PC-3 (cell line): ENCODE measurements around the gene TMEM242. TPM values are rescaled to one million over a fixed set of nuclear protein-coding genes. Genes with fewer than 3 reads are reported as not detected.

Experiments used
- ATAC-seq: fragments of 200-7000 bp; cut with Tn5 transposase; 2 replicates; pipeline ENCODE4 v1.9.1; 2020; ENCODE audit warnings: mild to moderate bottlenecking, moderate library complexity
- BruUV-seq: library from RNA; stranded (reverse); fragments of 400-500 nt; replicated peaks from 2 replicates; lab custom pipeline; 2021; lab: Mats Ljungman, UMichigan
- CTCF ChIA-PET: fragments of 300-600 bp; sonication (Branson Sonifier 250); formaldehyde crosslinking; loops from one replicate; lab custom pipeline; 2022; ENCODE audit warnings: antibody characterized with exemption; lab: Charles Lee
- POLR2A ChIA-PET: fragments of 300-600 bp; sonication (Branson Sonifier 250); formaldehyde crosslinking; loops from one replicate; lab custom pipeline; 2022; ENCODE audit warnings: antibody characterized with exemption; ENCODE audit not compliant: unreplicated experiment; lab: Charles Lee
- DNase-seq: peaks from one replicate; pipeline ENCODE4 v3.0.0-alpha.2; 2015
- H2AFZ ChIP-seq: fragments of 300-600 bp; sonication (generic); 2 replicates; pipeline ENCODE4 v1.6.0; 2016; ENCODE audit warnings: antibody characterized with exemption, low read length
- H3F3A ChIP-seq: fragments of 300-600 bp; sonication (generic); one replicate; pipeline ENCODE4 v1.6.0; 2017; ENCODE audit warnings: antibody characterized with exemption, low read length, control low read depth, mild to moderate bottlenecking; ENCODE audit not compliant: unreplicated experiment
- H3K27ac ChIP-seq: fragments of 300-600 bp; sonication (generic); 2 replicates; pipeline ENCODE4 v1.5.1; 2016; ENCODE audit warnings: mild to moderate bottlenecking, low read length
- H3K27me3 ChIP-seq: fragments of 300-600 bp; sonication (generic); 2 replicates; pipeline ENCODE4 v1.6.1; 2016; ENCODE audit warnings: low read length, mixed read lengths
- H3K36me3 ChIP-seq: fragments of 300-600 bp; sonication (generic); 2 replicates; pipeline ENCODE4 v1.6.1; 2016; ENCODE audit warnings: low read depth, mixed run types, low read length, mixed read lengths
- H3K4me1 ChIP-seq: fragments of 300-600 bp; sonication (generic); 2 replicates; pipeline ENCODE4 v1.5.1; 2016; ENCODE audit warnings: low read length; ENCODE audit not compliant: insufficient read depth
- H3K4me2 ChIP-seq: fragments of 300-600 bp; sonication (generic); 2 replicates; pipeline ENCODE4 v1.6.0; 2016; ENCODE audit warnings: low read length
- H3K4me3 ChIP-seq: fragments of 300-600 bp; sonication (generic); 2 replicates; pipeline ENCODE4 v1.5.1; 2016; ENCODE audit warnings: mild to moderate bottlenecking, low read length, mixed read lengths
- H3K79me2 ChIP-seq: fragments of 300-600 bp; sonication (generic); 2 replicates; pipeline ENCODE4 v1.6.1; 2017; ENCODE audit warnings: low read length, mixed read lengths
- H3K9ac ChIP-seq: fragments of 300-600 bp; sonication (generic); 2 replicates; pipeline ENCODE4 v1.6.0; 2016; ENCODE audit warnings: mild to moderate bottlenecking, low read length
- H3K9me2 ChIP-seq: fragments of 300-600 bp; sonication (generic); replicated peaks from 2 replicates; pipeline ENCODE4 v1.6.1; 2016; ENCODE audit warnings: mixed run types, low read length, mixed read lengths
- H3K9me3 ChIP-seq: fragments of 300-600 bp; sonication (generic); 2 replicates; pipeline ENCODE4 v1.6.1; 2016; ENCODE audit warnings: low read length, mixed read lengths
- H4K20me1 ChIP-seq: fragments of 300-600 bp; sonication (generic); 2 replicates; pipeline ENCODE4 v1.6.1; 2016; ENCODE audit warnings: low read length, mixed read lengths
- CTCF ChIP-seq: fragments of 300-600 bp; sonication (generic); conservative IDR thresholded peaks from 2 replicates; pipeline ENCODE4 v1.5.1; 2017; ENCODE audit warnings: antibody characterized with exemption, low read depth, mild to moderate bottlenecking, low read length
- EZH2 ChIP-seq: fragments of 300-600 bp; sonication (generic); IDR thresholded peaks from one replicate; pipeline ENCODE4 v1.6.1; 2017; ENCODE audit warnings: antibody characterized with exemption, mild to moderate bottlenecking, low read length; ENCODE audit not compliant: unreplicated experiment
- EZH2phosphoT487 ChIP-seq: fragments of 300-600 bp; sonication (generic); IDR thresholded peaks from 2 replicates; pipeline ENCODE4 v1.6.1; 2018; ENCODE audit warnings: mild to moderate bottlenecking, antibody characterized with exemption, low read length, borderline replicate concordance
- intact Hi-C: fragments of 100-400 bp; cut with micrococcal nuclease; formaldehyde crosslinking; loops from 2 replicates; pipeline ENCODE4 v1.9.0; 2023
- total RNA-seq: library from RNA; depleted of rRNA; stranded (reverse); fragments of >200 nt; gene quantifications from 2 replicates; pipeline ENCODE4 v1.2.3, GENCODE V29; 2014

Gene TMEM242
- total RNA-seq, 1 experiment from 2014 or later = 7.9 TPM

GRCh38 chr6:157364705-157365104 is 41.4 kb upstream of the TMEM242 start:
- no TSS peak for BruUV-seq
- no peak for TF ChIP-seq CTCF
- TF ChIP-seq EZH2phosphoT487 = no peak
- ATAC-seq = no peak
- no peak overlapping the region for H3K4me3 ChIP-seq
- no peak overlapping the region for H3K4me2 ChIP-seq
- no peaks in the 10 kb centered on the region for H3K4me1 ChIP-seq
- no peaks in the 10 kb centered on the region for H3K27me3 ChIP-seq
- H3K9ac ChIP-seq = no peak overlapping the region
- CTCF ChIA-PET = no interaction called here
- no peak for DNase-seq
- H3K79me2 ChIP-seq = no peaks in the 10 kb centered on the region
- intact Hi-C loops = no loop called here
- H3F3A ChIP-seq = no peaks in the 10 kb centered on the region
- POLR2A ChIA-PET = interaction anchor here (0.6 to 0.7 kb wide), 2 partner anchors 10 to 202 kb away, joined by 3 to 4 read pairs; no protein-coding TSS in a partner anchor
- H3K9me2 ChIP-seq = no peaks in the 10 kb centered on the region
- no peaks in the 10 kb centered on the region for H3K36me3 ChIP-seq
- no peaks in the 10 kb centered on the region for H3K9me3 ChIP-seq
- no peak overlapping the region for H3K27ac ChIP-seq
- H4K20me1 ChIP-seq = no peaks in the 10 kb centered on the region
- no peak overlapping the region for H2AFZ ChIP-seq

- Histone ChIP-seq H3K36me3 (no peaks in the 10 kb centered on the region), H3K4me3 (no peak overlapping the region), H3K9ac (no peak overlapping the region), H3K27me3 (no peaks in the 10 kb centered on the region), H3K79me2 (no peaks in the 10 kb centered on the region), H3K9me3 (no peaks in the 10 kb centered on the region), H3F3A (no peaks in the 10 kb centered on the region), H3K27ac (no peak overlapping the region), H3K4me1 (no peaks in the 10 kb centered on the region), H3K9me2 (no peaks in the 10 kb centered on the region), H4K20me1 (no peaks in the 10 kb centered on the region), H2AFZ (no peak overlapping the region), H3K4me2 (no peak overlapping the region)
- ChIA-PET CTCF (no interaction called here), POLR2A (no interaction called here)
- TF ChIP-seq EZH2 = no peak
- intact Hi-C loops = no loop called here
- no TSS peak for BruUV-seq
- DNase-seq (no peak), ATAC-seq (no peak)
Observed at GRCh38 chr6:157361886-157362285, 38.6 kb upstream of the TMEM242 start.

GRCh38 chr6:157358287-157358686 is 35.0 kb upstream of the TMEM242 start:
- BruUV-seq = no TSS peak
- no peak for DNase-seq
- no peaks in the 10 kb centered on the region for H3K79me2 ChIP-seq
- no peak for ATAC-seq
- no peaks in the 10 kb centered on the region for H3K27me3 ChIP-seq
- CTCF ChIA-PET = no interaction called here
- intact Hi-C loops = no loop called here
- TF ChIP-seq EZH2 (no peak), EZH2phosphoT487 (no peak), CTCF (no peak)
- H3K36me3 ChIP-seq = no peaks in the 10 kb centered on the region
- no peaks in the 10 kb centered on the region for H4K20me1 ChIP-seq
- H3K9me3 ChIP-seq = no peaks in the 10 kb centered on the region
- no peak overlapping the region for H2AFZ ChIP-seq
- no peak overlapping the region for H3K4me3 ChIP-seq
- H3K27ac ChIP-seq = no peak overlapping the region
- H3K4me2 ChIP-seq = no peak overlapping the region
- no peaks in the 10 kb centered on the region for H3F3A ChIP-seq
- H3K9ac ChIP-seq = no peak overlapping the region
- POLR2A ChIA-PET = interaction anchor here (0.6 kb wide), 1 partner anchor 34 kb away, joined by 3 read pairs; no protein-coding TSS in a partner anchor
- no peaks in the 10 kb centered on the region for H3K9me2 ChIP-seq
- H3K4me1 ChIP-seq = no peaks in the 10 kb centered on the region
